HPDE6-E6E7 (cell line): ENCODE measurements around the gene IL25.
"Not testable (repeated sequence)": the region's sequence is repeated elsewhere in the genome, so short reads cannot be mapped to it uniquely, and the experiment has no call there.

ENCODE experiments used
- DNase-seq: peaks from one replicate; pipeline ENCODE4 v3.0.0; 2011; ENCODE audit warnings: missing footprints; ENCODE audit errors: extremely low spot score

Gene IL25

GRCh38 chr14:23388996-23389395, 16.4 kb downstream of the IL25 start:
- DNase-seq = no peak

- no peak for DNase-seq
Observed at GRCh38 chr14:23389396-23389795, 16.8 kb downstream of the IL25 start.

GRCh38 chr14:23389871-23390270, 17.3 kb downstream of the IL25 start:
- not testable (repeated sequence) for DNase-seq

GRCh38 chr14:23392613-23393012, 20.0 kb downstream of the IL25 start:
- no peak for DNase-seq

GRCh38 chr14:23396126-23396525, 23.5 kb downstream of the IL25 start:
- DNase-seq = no peak

GRCh38 chr14:23396781-23397407, 24.3 kb downstream of the IL25 start:
- DNase-seq = no peak

GRCh38 chr14:23398348-23398747, 25.7 kb downstream of the IL25 start:
- no peak for DNase-seq

- no peak for DNase-seq
Observed at GRCh38 chr14:23399136-23399535, 26.5 kb downstream of the IL25 start.

- DNase-seq = no peak
Observed at GRCh38 chr14:23399591-23399990, 27.0 kb downstream of the IL25 start.

GRCh38 chr14:23400496-23401149, 28.0 kb downstream of the IL25 start:
- DNase-seq = not testable (repeated sequence)

- no peak for DNase-seq
Observed at GRCh38 chr14:23401291-23401690, 28.7 kb downstream of the IL25 start.

- no peak for DNase-seq
Observed at GRCh38 chr14:23402296-23403138, 29.9 kb downstream of the IL25 start.

GRCh38 chr14:23403139-23403438, 30.5 kb downstream of the IL25 start:
- DNase-seq = no peak

- DNase-seq = no peak
Observed at GRCh38 chr14:23403908-23404307, 31.3 kb downstream of the IL25 start.

- no peak for DNase-seq
Observed at GRCh38 chr14:23404331-23404900, 31.8 kb downstream of the IL25 start.

- DNase-seq = no peak
Observed at GRCh38 chr14:23405096-23405495, 32.5 kb downstream of the IL25 start.

GRCh38 chr14:23405516-23406025, 33.0 kb downstream of the IL25 start:
- no peak for DNase-seq

GRCh38 chr14:23406244-23406643, 33.6 kb downstream of the IL25 start:
- no peak for DNase-seq

- no peak for DNase-seq
Observed at GRCh38 chr14:23406725-23407355, 34.2 kb downstream of the IL25 start.

GRCh38 chr14:23407516-23408306, 35.1 kb downstream of the IL25 start, which contains the start of gene MYH6:
MYH6 (minus strand) TSS chr14:23408273; CDS start chr14:23407223, 1,050 bp downstream.
- DNase-seq = no peak

GRCh38 chr14:23408307-23408630, 35.7 kb downstream of the IL25 start:
- no peak for DNase-seq
